ENCODE data around the gene GNAI2.

Gene GNAI2

GRCh38 chr3:50259432-50260026 is 23.5 kb downstream of the GNAI2 start:
- no peak for TF ChIP-seq EP300 (IDR thresholded peaks at IDR 0.05; ENCODE audit: borderline replicate concordance)
- TF ChIP-seq NFIC (IDR thresholded peaks at IDR 0.05): no peak
- TF ChIP-seq ZBTB7A (IDR thresholded peaks at IDR 0.05; ENCODE audit: low read depth): no peak
- TF ChIP-seq REST (IDR thresholded peaks at IDR 0.05; ENCODE audit: low read depth): no peak
- TF ChIP-seq MAX (IDR thresholded peaks at IDR 0.05): no peak

GRCh38 chr3:50260027-50260941 is 24.3 kb downstream of the GNAI2 start:
- TF ChIP-seq NFIC (IDR thresholded peaks at IDR 0.05): peak; percentile 47
- TF ChIP-seq ZBTB7A (IDR thresholded peaks at IDR 0.05; ENCODE audit: low read depth): peak; percentile 82
- TF ChIP-seq EP300 (IDR thresholded peaks at IDR 0.05; ENCODE audit: borderline replicate concordance): peak; percentile 35; the same call in 1 of the 2 replicates
- no peak for TF ChIP-seq YY1 (IDR thresholded peaks at IDR 0.05; ENCODE audit: low read depth)
- TF ChIP-seq RAD21 (IDR thresholded peaks at IDR 0.05; ENCODE audit: low read depth): peak; percentile 87
- TF ChIP-seq TEAD4 (IDR thresholded peaks at IDR 0.05): 0 out of 2 replicates have a peak, but pooled peaks have one; percentile 25
- peak; percentile 71; the same call in 1 of the 2 replicates for TF ChIP-seq EGR1 (IDR thresholded peaks at IDR 0.05)
- TF ChIP-seq CEBPB (IDR thresholded peaks at IDR 0.05): no peak
- TF ChIP-seq CREB1 (IDR thresholded peaks at IDR 0.05; ENCODE audit: low read depth): no peak
- peak; percentile 43; the same call in 1 of the 2 replicates for TF ChIP-seq TAF1 (IDR thresholded peaks at IDR 0.05; ENCODE audit: low read depth)
- peak; percentile 37; the same call in 1 of the 2 replicates for TF ChIP-seq TCF12 (IDR thresholded peaks at IDR 0.05; ENCODE audit: low read depth)
- TF ChIP-seq MAX (IDR thresholded peaks at IDR 0.05): peak; percentile 50; the same call in 1 of the 2 replicates
- TF ChIP-seq, protein P1, sequence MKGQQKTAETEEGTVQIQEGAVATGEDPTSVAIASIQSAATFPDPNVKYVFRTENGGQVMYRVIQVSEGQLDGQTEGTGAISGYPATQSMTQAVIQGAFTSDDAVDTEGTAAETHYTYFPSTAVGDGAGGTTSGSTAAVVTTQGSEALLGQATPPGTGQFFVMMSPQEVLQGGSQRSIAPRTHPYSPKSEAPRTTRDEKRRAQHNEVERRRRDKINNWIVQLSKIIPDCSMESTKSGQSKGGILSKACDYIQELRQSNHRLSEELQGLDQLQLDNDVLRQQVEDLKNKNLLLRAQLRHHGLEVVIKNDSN (IDR thresholded peaks at IDR 0.05): no peak

DNA sequence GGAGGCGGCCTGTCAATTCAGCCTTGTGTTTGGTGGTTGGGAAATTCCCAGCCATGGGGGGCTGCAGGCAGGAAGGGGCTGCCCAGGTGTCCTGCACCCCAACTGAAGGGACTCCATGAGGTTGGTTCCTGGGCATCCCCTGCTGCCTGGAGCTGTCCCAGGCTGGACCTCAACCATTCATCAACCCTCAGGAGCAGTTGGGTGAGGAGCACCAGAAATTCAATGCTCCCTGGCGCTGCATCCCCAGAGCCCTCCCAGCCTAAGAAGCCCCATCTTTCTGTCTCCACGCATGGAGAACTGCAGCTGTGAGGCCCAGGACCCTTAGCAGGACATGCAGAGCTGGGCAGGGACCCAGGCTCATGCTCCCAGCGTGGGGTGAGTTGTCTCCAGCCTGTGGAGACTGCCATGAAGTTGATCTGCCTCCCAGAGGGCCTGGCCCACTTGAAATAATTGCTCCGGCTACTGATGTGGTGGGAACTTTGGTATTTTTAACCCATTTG is 25.0 kb downstream of the GNAI2 start:
- no peak for TF ChIP-seq CREB1 (IDR thresholded peaks at IDR 0.05; ENCODE audit: low read depth)
- no peak for TF ChIP-seq RAD21 (IDR thresholded peaks at IDR 0.05; ENCODE audit: low read depth)
- TF ChIP-seq, protein P1 (IDR thresholded peaks at IDR 0.05): no peak
- no peak for TF ChIP-seq MAX (IDR thresholded peaks at IDR 0.05)

DNA sequence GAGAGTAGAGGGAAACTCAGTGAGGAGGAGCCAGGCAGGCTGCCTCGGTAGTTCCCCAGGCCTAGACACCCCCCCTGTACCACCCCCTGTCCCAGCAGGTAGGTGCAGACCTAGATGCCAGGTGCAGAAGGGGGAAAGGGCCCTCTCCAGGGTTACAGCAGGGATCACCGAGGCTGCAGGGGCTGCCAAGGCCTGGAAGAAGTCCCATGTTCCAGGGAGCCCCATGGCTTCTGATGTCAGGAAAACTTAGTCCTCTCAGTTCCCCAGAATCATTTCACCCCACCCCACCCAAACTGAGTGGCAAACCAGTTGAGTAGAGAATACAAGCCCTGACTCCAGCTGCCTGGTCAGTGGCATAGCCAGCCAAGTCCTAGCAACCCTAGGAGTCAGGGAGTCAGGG is 25.5 kb downstream of the GNAI2 start:
- TF ChIP-seq ZBTB7A (IDR thresholded peaks at IDR 0.05; ENCODE audit: low read depth) (no peak), TAF1 (IDR thresholded peaks at IDR 0.05; ENCODE audit: low read depth) (no peak), MAX (IDR thresholded peaks at IDR 0.05) (no peak), EGR1 (IDR thresholded peaks at IDR 0.05) (no peak), EP300 (IDR thresholded peaks at IDR 0.05; ENCODE audit: borderline replicate concordance) (no peak), YY1 (IDR thresholded peaks at IDR 0.05; ENCODE audit: low read depth) (no peak), TCF12 (IDR thresholded peaks at IDR 0.05; ENCODE audit: low read depth) (no peak), REST (IDR thresholded peaks at IDR 0.05; ENCODE audit: low read depth) (no peak), TEAD4 (IDR thresholded peaks at IDR 0.05) (no peak), RAD21 (IDR thresholded peaks at IDR 0.05; ENCODE audit: low read depth) (no peak), CREB1 (IDR thresholded peaks at IDR 0.05; ENCODE audit: low read depth) (no peak), FOXM1 (IDR thresholded peaks at IDR 0.05; ENCODE audit: borderline replicate concordance, low read depth) (no peak), CEBPB (IDR thresholded peaks at IDR 0.05) (no peak)
- TF ChIP-seq, protein P1 (IDR thresholded peaks at IDR 0.05): no peak
